HEK293T (cell line): ENCODE results near the gene WDR93.

Experiments
- CTCF ChIA-PET: fragments of 350-600 bp; formaldehyde crosslinking; extraction: SDS; loops from one replicate; lab custom pipeline; 2021; ENCODE audit warnings: antibody characterized with exemption, inconsistent platforms; lab: Yijun Ruan, JAX
- POLR2A ChIA-PET: fragments of 350-600 bp; formaldehyde crosslinking; extraction: SDS; loops from one replicate; lab custom pipeline; 2020; ENCODE audit warnings: antibody characterized with exemption, inconsistent platforms; lab: Yijun Ruan, JAX
- DNase-seq: peaks from one replicate; pipeline ENCODE4 v3.0.0; 2012; ENCODE audit warnings: mixed read lengths; ENCODE audit errors: extremely low spot score
- ARNT ChIP-seq: fragments of 450-650 bp; IDR thresholded peaks from 2 replicates; pipeline ENCODE4 v1.6.1; 2017; ENCODE audit warnings: mild to moderate bottlenecking
- BHLHE40 ChIP-seq: fragments of 450-650 bp; IDR thresholded peaks from 2 replicates; pipeline ENCODE4 v1.6.1; 2016; ENCODE audit warnings: mild to moderate bottlenecking, moderate library complexity, borderline replicate concordance
- CTBP1 ChIP-seq: fragments of 450-650 bp; IDR thresholded peaks from 2 replicates; pipeline ENCODE4 v1.6.1; 2016; ENCODE audit warnings: borderline replicate concordance
- ELF4 ChIP-seq: fragments of 450-650 bp; IDR thresholded peaks from 2 replicates; pipeline ENCODE4 v1.6.1; 2017; ENCODE audit warnings: antibody characterized with exemption
- FOXA1 ChIP-seq: fragments of 450-650 bp; IDR thresholded peaks from 2 replicates; pipeline ENCODE4 v1.6.1; 2016; ENCODE audit warnings: mild to moderate bottlenecking
- FOXK2 ChIP-seq: fragments of 450-650 bp; IDR thresholded peaks from 2 replicates; pipeline ENCODE4 v1.6.1; 2016; ENCODE audit warnings: mild to moderate bottlenecking
- FOXM1 ChIP-seq: fragments of 450-650 bp; IDR thresholded peaks from 2 replicates; pipeline ENCODE4 v1.6.1; 2017; ENCODE audit warnings: mild to moderate bottlenecking, borderline replicate concordance
- HDGF ChIP-seq: fragments of 450-650 bp; IDR thresholded peaks from 2 replicates; pipeline ENCODE4 v1.6.1; 2017; ENCODE audit warnings: antibody characterized with exemption, borderline replicate concordance
- L3MBTL2 ChIP-seq: fragments of 450-650 bp; conservative IDR thresholded peaks from 2 replicates; pipeline ENCODE4 v1.6.1; 2016; ENCODE audit warnings: mild to moderate bottlenecking
- LEF1 ChIP-seq: fragments of 450-650 bp; IDR thresholded peaks from 2 replicates; pipeline ENCODE4 v1.6.1; 2017; ENCODE audit warnings: mild to moderate bottlenecking, borderline replicate concordance
- NFRKB ChIP-seq: fragments of 450-650 bp; IDR thresholded peaks from 2 replicates; pipeline ENCODE4 v1.6.1; 2016; ENCODE audit warnings: mild to moderate bottlenecking, moderate library complexity
- SP1 ChIP-seq: fragments of 450-650 bp; IDR thresholded peaks from 2 replicates; pipeline ENCODE4 v1.6.1; 2017
- SUZ12 ChIP-seq: fragments of 450-650 bp; IDR thresholded peaks from 2 replicates; pipeline ENCODE4 v1.6.1; 2016; ENCODE audit warnings: mild to moderate bottlenecking
- TARDBP ChIP-seq: fragments of 450-650 bp; IDR thresholded peaks from 2 replicates; pipeline ENCODE4 v1.6.1; 2016
- ZNF384 ChIP-seq: fragments of 450-650 bp; IDR thresholded peaks from 2 replicates; pipeline ENCODE4 v1.6.1; 2016
- TF ChIP-seq, protein P1 (sequence below): fragments of 450-650 bp; IDR thresholded peaks from 2 replicates; pipeline ENCODE4 v1.6.1; 2016

WDR93 gene

DNA sequence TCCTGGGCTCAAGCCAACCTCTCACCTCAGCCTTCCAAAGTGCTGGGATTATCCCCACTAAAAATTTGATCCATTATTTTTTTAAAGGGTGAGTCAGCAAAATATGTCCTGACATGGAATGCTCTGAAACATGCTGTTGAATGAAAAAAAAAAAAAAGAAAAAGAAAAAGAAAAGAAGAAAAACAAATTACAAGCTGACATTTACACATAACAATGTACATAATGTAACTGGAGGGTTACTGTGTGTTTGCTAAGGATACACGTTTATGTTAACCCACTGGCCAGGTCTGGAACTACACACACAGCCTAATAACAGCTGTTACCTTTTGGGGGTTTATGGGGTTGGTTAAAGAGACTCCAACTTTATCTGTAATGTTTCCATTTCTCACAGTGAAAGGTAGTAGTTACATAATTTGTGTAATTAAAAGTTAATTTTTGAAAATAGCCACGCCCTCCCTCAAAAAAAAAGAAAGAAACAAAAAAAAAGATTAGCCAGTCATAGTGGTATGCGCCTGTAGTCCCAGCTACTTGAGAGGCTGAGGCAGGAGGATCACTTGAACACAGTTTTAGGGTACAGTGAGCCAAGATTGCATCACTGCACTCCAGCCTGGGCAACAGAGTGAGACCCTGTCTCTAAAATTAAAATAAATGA is 82.4 kb downstream of the WDR93 start:
- ChIA-PET CTCF (interaction anchor here (0.5 to 6.7 kb wide), 5 partner anchors 12 to 302 kb away, joined by 3 to 38 read pairs (median 4); no protein-coding TSS in a partner anchor), POLR2A (interaction anchor here (0.7 kb wide), 1 partner anchor 21 kb away, joined by 3 read pairs; no protein-coding TSS in a partner anchor)
- TF ChIP-seq HDGF (no peak), SP1 (no peak), SUZ12 (no peak), TARDBP (no peak), NFRKB (no peak), BHLHE40 (no peak)
- TF ChIP-seq, protein P1, sequence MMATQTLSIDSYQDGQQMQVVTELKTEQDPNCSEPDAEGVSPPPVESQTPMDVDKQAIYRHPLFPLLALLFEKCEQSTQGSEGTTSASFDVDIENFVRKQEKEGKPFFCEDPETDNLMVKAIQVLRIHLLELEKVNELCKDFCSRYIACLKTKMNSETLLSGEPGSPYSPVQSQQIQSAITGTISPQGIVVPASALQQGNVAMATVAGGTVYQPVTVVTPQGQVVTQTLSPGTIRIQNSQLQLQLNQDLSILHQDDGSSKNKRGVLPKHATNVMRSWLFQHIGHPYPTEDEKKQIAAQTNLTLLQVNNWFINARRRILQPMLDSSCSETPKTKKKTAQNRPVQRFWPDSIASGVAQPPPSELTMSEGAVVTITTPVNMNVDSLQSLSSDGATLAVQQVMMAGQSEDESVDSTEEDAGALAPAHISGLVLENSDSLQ: no peak
- peak; percentile 52 for DNase-seq

DNA sequence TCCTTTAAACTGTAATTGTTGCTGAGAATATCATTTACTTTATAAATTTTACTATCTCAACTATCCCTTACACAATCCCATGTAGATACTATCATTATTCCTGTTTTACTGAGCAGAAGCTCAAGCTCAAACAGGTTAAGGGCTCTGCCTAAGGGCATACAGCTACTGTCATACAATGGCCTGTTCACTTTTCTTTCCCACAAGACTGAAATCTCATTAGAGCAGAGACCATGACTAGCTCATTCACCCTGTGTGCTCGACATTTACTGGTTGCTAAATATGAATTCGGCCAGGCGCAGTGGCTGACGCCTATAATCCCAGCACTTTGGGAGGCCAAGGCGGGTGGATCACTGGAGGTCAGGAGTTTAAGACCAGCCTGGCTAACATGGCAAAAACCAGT is 83.9 kb downstream of the WDR93 start:
- DNase-seq: no peak
- no peak for TF ChIP-seq ZNF384
- no peak for TF ChIP-seq HDGF
- TF ChIP-seq L3MBTL2: no peak
- TF ChIP-seq BHLHE40: no peak
- TF ChIP-seq ARNT: no peak
- TF ChIP-seq FOXA1: no peak
- no peak for TF ChIP-seq ELF4
- TF ChIP-seq FOXK2: no peak
- no peak for TF ChIP-seq CTBP1
- no peak for TF ChIP-seq FOXM1
- no peak for TF ChIP-seq NFRKB
- TF ChIP-seq, protein P1: no peak
- no peak for TF ChIP-seq TARDBP
- TF ChIP-seq SP1: no peak
- TF ChIP-seq LEF1: no peak
- no peak for TF ChIP-seq SUZ12
- ChIA-PET POLR2A (no interaction called here), CTCF (interaction anchor here (0.5 to 6.7 kb wide), 2 partner anchors 14 to 198 kb away, joined by 3 to 38 read pairs; no protein-coding TSS in a partner anchor)

DNA sequence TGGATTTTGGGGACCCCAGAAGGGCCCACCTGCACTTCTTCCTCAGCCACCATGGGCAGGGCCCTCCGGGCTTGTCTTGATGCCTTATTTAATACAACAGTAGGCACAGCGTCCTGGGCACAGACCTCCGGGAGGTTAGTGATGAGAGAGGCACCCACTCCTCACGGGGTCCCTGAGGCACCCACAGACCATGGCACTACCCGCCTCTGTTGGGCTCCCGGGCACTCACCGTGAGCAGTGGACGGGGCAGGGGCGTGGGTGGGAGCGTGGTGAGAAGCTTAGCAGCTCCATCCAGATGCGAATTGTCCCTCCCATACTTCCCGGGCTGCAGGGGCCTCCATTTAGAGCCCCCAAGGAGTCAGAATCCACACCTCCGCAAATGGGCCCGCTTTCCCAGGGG is 85.2 kb downstream of the WDR93 start:
- DNase-seq: no peak
- ChIA-PET POLR2A (interaction anchor here (1.4 to 1.6 kb wide), 2 partner anchors 15 to 24 kb away, joined by 4 to 6 read pairs; no protein-coding TSS in a partner anchor), CTCF (interaction anchor here (0.6 to 6.7 kb wide), 3 partner anchors 15 to 112 kb away, joined by 3 to 38 read pairs (median 4); no protein-coding TSS in a partner anchor)
- TF ChIP-seq SUZ12: no peak
- no peak for TF ChIP-seq NFRKB
- TF ChIP-seq CTBP1: no peak
- TF ChIP-seq ELF4: no peak
- TF ChIP-seq FOXA1: no peak
- TF ChIP-seq ARNT: no peak
- no peak for TF ChIP-seq L3MBTL2
- TF ChIP-seq LEF1: no peak
- no peak for TF ChIP-seq FOXK2
- TF ChIP-seq FOXM1: no peak
- no peak for TF ChIP-seq TARDBP
- TF ChIP-seq HDGF: no peak
- no peak for TF ChIP-seq ZNF384
- TF ChIP-seq, protein P1: no peak
- TF ChIP-seq SP1: no peak
- no peak for TF ChIP-seq BHLHE40

DNA sequence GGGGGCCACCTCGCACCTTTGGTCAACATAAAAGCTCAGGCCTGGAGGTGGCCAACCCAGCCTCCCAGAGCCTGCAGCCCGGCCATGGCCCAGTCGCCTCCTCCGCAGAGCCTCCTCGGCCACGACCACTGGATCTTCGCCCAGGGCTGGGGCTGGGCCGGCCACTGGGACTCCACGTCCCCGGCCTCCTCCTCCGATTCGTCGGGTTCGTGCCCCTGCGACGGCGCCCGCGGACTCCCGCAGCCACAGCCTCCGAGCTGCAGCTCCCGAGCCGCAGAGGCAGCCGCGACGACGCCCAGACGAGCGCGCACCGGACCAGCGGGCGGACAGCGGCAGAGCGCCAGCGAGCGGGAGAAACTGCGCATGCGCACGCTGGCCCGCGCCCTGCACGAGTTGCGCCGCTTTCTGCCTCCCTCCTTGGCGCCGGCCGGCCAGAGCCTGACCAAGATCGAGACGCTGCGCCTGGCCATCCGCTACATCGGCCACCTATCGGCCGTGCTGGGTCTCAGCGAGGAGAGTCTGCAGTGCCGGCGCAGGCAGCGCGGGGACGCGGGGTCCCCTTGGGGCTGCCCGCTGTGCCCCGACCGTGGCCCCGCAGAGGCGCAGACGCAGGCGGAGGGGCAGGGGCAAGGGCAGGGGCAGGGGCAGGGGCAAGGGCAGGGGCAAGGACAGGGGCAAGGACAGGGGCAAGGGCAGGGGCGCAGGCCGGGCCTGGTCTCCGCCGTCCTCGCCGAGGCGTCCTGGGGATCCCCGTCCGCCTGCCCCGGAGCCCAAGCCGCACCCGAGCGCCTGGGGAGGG is 85.9 kb downstream of the WDR93 start, which contains the start of gene MESP2:
TSS of gene MESP2 (plus strand) at position 59 of the 799 bp plus-strand sequence. CDS start at position 85, 26 bp downstream.
- TF ChIP-seq CTBP1 (0 out of 2 replicates have a peak, but pooled peaks have one; percentile 15), NFRKB (no peak), FOXA1 (no peak), ELF4 (no peak), L3MBTL2 (peak; percentile 95), HDGF (no peak; the same call in 1 of the 2 replicates)
- TF ChIP-seq, protein P1: no peak
- DNase-seq: peak; percentile 94
- ChIA-PET POLR2A (interaction anchor here (1.4 to 1.6 kb wide), 2 partner anchors 16 to 25 kb away, joined by 4 to 6 read pairs; no protein-coding TSS in a partner anchor), CTCF (interaction anchor here (0.6 to 6.7 kb wide), 4 partner anchors 16 to 111 kb away, joined by 3 to 38 read pairs (median 4); no protein-coding TSS in a partner anchor)
